H1 (cell line): ENCODE data around the gene BRPF1. TPM values are rescaled to one million over a fixed set of nuclear protein-coding genes. Genes with fewer than 3 reads are reported as not detected.
A peak's percentile ranks its signal among the peaks of the same experiment; 100 is the strongest.

ENCODE experiments used
- ASH2L ChIP-seq: fragments of 200-600, 300-600 bp; sonication (generic); IDR thresholded peaks from one replicate; pipeline ENCODE4 v1.7.1; 2017; ENCODE audit warnings: low read length
- HDAC2 ChIP-seq, 2 experiments: fragments of 300-600 bp in 1 of 2; sonication (generic) in 1 of 2; IDR thresholded peaks; 2 replicates each; pipeline ENCODE4 v1.6.1; 2011 to 2012; ENCODE audit warnings: low read depth in 2 of 2, low read length in 2 of 2, mild to moderate bottlenecking in 2 of 2, moderate library complexity in 2 of 2, borderline replicate concordance in 1 of 2, inconsistent platforms in 1 of 2
- NANOG ChIP-seq: IDR thresholded peaks from 2 replicates; pipeline ENCODE4 v1.6.1; 2011; ENCODE audit warnings: low read length, low read depth, mild to moderate bottlenecking, inconsistent platforms; ENCODE audit not compliant: insufficient read depth, poor library complexity, severe bottlenecking
- NRF1 ChIP-seq: IDR thresholded peaks from 2 replicates; pipeline ENCODE4 v1.6.1; 2011; ENCODE audit warnings: mild to moderate bottlenecking, low read depth, low read length, improper control_type of control experiment
- POLR2A ChIP-seq, 2 experiments: IDR thresholded peaks; 1 replicate in 1 of 2; 2 replicates in 1 of 2; pipeline ENCODE4 v1.6.1; 2011; ENCODE audit warnings: low read depth in 2 of 2, low read length in 2 of 2, mild to moderate bottlenecking in 2 of 2; ENCODE audit errors: control extremely low read depth in 1 of 2
- RXRA ChIP-seq: IDR thresholded peaks from 2 replicates; pipeline ENCODE4 v1.6.1; 2011; ENCODE audit warnings: low read depth, mild to moderate bottlenecking, low read length, moderate library complexity; ENCODE audit not compliant: insufficient read depth
- SP2 ChIP-seq: IDR thresholded peaks from 2 replicates; pipeline ENCODE4 v1.6.1; 2012; ENCODE audit warnings: mild to moderate bottlenecking, low read length, inconsistent platforms
- SRF ChIP-seq: IDR thresholded peaks from 2 replicates; pipeline ENCODE4 v1.6.1; 2011; ENCODE audit warnings: mild to moderate bottlenecking, low read depth, low read length, moderate library complexity
- TEAD4 ChIP-seq: IDR thresholded peaks from 2 replicates; pipeline ENCODE4 v1.6.1; 2012; ENCODE audit warnings: low read depth, low read length, inconsistent platforms, mixed read lengths
- polyA plus RNA-seq, 7 experiments: library from polyadenylated mRNA; depleted of rRNA in 3 of 7; stranded (reverse) in 5 of 7; unstranded in 2 of 7; fragments of >200 nt in 5 of 7; fragments of 200-250 nt in 2 of 7; gene quantifications; 1 replicate in 5 of 7; 2 replicates in 1 of 7; 4 replicates in 1 of 7; pipeline versions ENCODE4 v1.2.1 to v1.2.3, GENCODE V29; 2011 to 2013; ENCODE audit warnings: missing spikeins in 2 of 7, mixed read lengths in 2 of 7
- total RNA-seq: library from RNA; stranded (reverse); fragmentation: NEBNext Ultra II Directional; extraction: Animal tissue kit (Norgen Biotek cat#: 25700); gene quantifications from 2 replicates; pipeline ENCODE4 v1.2.1, GENCODE V29; 2021
- TF ChIP-seq, protein P1 (sequence below): fragments of 300-600 bp; sonication (generic); IDR thresholded peaks from 2 replicates; pipeline ENCODE4 v1.7.1; 2012; ENCODE audit warnings: low read length, moderate library complexity, mild to moderate bottlenecking, inconsistent platforms; ENCODE audit not compliant: insufficient replicate concordance
- TF ChIP-seq, protein P2 (sequence below): IDR thresholded peaks from 2 replicates; pipeline ENCODE4 v1.6.1; 2012; ENCODE audit warnings: inconsistent platforms

The BRPF1 gene
- total and polyA plus RNA-seq, 2 of the 8 experiments (the other 6 are each of a cell fraction or from before 2014, with no cell fraction given): 11.3 to 21.7 TPM

DNA sequence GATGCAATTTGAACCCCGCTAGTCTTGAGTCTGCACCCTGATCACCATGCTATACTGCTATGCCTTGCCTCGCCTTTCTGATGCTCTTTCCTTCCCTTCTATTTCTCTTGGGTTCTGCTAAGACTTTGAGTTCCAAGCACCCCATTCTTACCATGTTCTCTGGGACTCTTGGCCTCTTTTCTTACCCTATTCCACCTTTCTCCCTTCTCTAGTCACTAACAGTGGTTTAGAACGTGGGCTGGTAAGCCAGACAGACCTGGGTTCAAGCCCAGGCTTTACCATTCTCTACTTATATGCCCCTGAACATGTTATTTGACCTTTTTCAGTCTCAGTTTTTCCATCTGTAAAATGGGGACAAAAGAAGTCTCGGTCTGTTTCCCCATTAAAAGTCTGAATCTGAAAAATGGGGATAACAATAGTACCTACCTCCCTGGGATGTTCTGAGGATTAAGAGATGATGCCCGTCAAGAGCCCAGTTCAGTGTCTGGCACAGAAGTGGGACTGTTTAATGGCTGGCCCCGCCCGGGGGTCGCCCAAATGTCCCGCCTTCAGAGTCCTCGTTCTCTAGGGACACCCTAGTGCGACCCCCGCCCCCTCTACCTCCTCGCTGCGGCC lies 60.4 kb downstream of the BRPF1 start (continued):
- TF ChIP-seq, protein P1, sequence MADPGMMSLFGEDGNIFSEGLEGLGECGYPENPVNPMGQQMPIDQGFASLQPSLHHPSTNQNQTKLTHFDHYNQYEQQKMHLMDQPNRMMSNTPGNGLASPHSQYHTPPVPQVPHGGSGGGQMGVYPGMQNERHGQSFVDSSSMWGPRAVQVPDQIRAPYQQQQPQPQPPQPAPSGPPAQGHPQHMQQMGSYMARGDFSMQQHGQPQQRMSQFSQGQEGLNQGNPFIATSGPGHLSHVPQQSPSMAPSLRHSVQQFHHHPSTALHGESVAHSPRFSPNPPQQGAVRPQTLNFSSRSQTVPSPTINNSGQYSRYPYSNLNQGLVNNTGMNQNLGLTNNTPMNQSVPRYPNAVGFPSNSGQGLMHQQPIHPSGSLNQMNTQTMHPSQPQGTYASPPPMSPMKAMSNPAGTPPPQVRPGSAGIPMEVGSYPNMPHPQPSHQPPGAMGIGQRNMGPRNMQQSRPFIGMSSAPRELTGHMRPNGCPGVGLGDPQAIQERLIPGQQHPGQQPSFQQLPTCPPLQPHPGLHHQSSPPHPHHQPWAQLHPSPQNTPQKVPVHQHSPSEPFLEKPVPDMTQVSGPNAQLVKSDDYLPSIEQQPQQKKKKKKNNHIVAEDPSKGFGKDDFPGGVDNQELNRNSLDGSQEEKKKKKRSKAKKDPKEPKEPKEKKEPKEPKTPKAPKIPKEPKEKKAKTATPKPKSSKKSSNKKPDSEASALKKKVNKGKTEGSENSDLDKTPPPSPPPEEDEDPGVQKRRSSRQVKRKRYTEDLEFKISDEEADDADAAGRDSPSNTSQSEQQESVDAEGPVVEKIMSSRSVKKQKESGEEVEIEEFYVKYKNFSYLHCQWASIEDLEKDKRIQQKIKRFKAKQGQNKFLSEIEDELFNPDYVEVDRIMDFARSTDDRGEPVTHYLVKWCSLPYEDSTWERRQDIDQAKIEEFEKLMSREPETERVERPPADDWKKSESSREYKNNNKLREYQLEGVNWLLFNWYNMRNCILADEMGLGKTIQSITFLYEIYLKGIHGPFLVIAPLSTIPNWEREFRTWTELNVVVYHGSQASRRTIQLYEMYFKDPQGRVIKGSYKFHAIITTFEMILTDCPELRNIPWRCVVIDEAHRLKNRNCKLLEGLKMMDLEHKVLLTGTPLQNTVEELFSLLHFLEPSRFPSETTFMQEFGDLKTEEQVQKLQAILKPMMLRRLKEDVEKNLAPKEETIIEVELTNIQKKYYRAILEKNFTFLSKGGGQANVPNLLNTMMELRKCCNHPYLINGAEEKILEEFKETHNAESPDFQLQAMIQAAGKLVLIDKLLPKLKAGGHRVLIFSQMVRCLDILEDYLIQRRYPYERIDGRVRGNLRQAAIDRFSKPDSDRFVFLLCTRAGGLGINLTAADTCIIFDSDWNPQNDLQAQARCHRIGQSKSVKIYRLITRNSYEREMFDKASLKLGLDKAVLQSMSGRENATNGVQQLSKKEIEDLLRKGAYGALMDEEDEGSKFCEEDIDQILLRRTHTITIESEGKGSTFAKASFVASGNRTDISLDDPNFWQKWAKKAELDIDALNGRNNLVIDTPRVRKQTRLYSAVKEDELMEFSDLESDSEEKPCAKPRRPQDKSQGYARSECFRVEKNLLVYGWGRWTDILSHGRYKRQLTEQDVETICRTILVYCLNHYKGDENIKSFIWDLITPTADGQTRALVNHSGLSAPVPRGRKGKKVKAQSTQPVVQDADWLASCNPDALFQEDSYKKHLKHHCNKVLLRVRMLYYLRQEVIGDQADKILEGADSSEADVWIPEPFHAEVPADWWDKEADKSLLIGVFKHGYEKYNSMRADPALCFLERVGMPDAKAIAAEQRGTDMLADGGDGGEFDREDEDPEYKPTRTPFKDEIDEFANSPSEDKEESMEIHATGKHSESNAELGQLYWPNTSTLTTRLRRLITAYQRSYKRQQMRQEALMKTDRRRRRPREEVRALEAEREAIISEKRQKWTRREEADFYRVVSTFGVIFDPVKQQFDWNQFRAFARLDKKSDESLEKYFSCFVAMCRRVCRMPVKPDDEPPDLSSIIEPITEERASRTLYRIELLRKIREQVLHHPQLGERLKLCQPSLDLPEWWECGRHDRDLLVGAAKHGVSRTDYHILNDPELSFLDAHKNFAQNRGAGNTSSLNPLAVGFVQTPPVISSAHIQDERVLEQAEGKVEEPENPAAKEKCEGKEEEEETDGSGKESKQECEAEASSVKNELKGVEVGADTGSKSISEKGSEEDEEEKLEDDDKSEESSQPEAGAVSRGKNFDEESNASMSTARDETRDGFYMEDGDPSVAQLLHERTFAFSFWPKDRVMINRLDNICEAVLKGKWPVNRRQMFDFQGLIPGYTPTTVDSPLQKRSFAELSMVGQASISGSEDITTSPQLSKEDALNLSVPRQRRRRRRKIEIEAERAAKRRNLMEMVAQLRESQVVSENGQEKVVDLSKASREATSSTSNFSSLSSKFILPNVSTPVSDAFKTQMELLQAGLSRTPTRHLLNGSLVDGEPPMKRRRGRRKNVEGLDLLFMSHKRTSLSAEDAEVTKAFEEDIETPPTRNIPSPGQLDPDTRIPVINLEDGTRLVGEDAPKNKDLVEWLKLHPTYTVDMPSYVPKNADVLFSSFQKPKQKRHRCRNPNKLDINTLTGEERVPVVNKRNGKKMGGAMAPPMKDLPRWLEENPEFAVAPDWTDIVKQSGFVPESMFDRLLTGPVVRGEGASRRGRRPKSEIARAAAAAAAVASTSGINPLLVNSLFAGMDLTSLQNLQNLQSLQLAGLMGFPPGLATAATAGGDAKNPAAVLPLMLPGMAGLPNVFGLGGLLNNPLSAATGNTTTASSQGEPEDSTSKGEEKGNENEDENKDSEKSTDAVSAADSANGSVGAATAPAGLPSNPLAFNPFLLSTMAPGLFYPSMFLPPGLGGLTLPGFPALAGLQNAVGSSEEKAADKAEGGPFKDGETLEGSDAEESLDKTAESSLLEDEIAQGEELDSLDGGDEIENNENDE: no peak
- peak; percentile 6 for TF ChIP-seq ASH2L
- TF ChIP-seq SRF: no peak
- no peak for TF ChIP-seq RXRA
- TF ChIP-seq, protein P2, sequence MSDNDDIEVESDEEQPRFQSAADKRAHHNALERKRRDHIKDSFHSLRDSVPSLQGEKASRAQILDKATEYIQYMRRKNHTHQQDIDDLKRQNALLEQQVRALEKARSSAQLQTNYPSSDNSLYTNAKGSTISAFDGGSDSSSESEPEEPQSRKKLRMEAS: no peak
- TF ChIP-seq NRF1: no peak
- TF ChIP-seq POLR2A (IDR thresholded peaks at IDR 0.05; ENCODE audit: control extremely low read depth in 1 of 2, low read depth in 2 of 2, low read length in 2 of 2): peak in 1 of 2 experiments; percentile 37; a peak in 1 of 3 replicates
- TF ChIP-seq NANOG: no peak
- TF ChIP-seq TEAD4: no peak
- no peak for TF ChIP-seq SP2
- peak in 1 of 2 experiments; percentile 87; a peak in 1 of 4 replicates for TF ChIP-seq HDAC2 (IDR thresholded peaks at IDR 0.05; ENCODE audit: borderline replicate concordance in 1 of 2, low read depth in 2 of 2, low read length in 2 of 2)
